Trophoblast cell (in vitro differentiated cells and primary cell): ENCODE measurements around the gene DEPDC5.

Experiments
- DNase-seq, 2 donors: peaks; one replicate each; pipeline ENCODE4 v3.0.0-alpha.2; 2016
- H2AFZ ChIP-seq: 2 replicates; pipeline ENCODE4 v1.6.1; 2013; ENCODE audit warnings: low read length, moderate library complexity, mild to moderate bottlenecking; ENCODE audit not compliant: insufficient read depth, poor library complexity
- H2AK5ac ChIP-seq: 2 replicates; pipeline ENCODE4 v1.6.1; 2013; ENCODE audit warnings: mild to moderate bottlenecking, low read length
- H2BK120ac ChIP-seq: 2 replicates; pipeline ENCODE4 v1.6.1; 2013; ENCODE audit warnings: low read length, mild to moderate bottlenecking, moderate library complexity; ENCODE audit not compliant: insufficient read depth, poor library complexity
- H2BK12ac ChIP-seq: 2 replicates; pipeline ENCODE4 v1.6.1; 2013; ENCODE audit warnings: mild to moderate bottlenecking, low read length, moderate library complexity
- H2BK5ac ChIP-seq: 2 replicates; pipeline ENCODE4 v1.6.1; 2013; ENCODE audit warnings: low read length, low read depth, moderate library complexity, mild to moderate bottlenecking; ENCODE audit not compliant: poor library complexity
- H3K14ac ChIP-seq: 2 replicates; pipeline ENCODE4 v1.6.1; 2013; ENCODE audit warnings: mild to moderate bottlenecking, low read length
- H3K18ac ChIP-seq: 2 replicates; pipeline ENCODE4 v1.6.1; 2013; ENCODE audit warnings: mild to moderate bottlenecking, low read length
- H3K23ac ChIP-seq: 2 replicates; pipeline ENCODE4 v1.6.1; 2013; ENCODE audit warnings: low read length
- H3K27ac ChIP-seq: 2 replicates; pipeline ENCODE4 v1.5.1; 2013; ENCODE audit warnings: low read depth, mild to moderate bottlenecking, inconsistent platforms, low read length, moderate library complexity
- H3K27me3 ChIP-seq: 2 replicates; pipeline ENCODE4 v1.6.1; 2013; ENCODE audit warnings: inconsistent platforms, mild to moderate bottlenecking, low read length, moderate library complexity; ENCODE audit not compliant: insufficient read depth
- H3K36me3 ChIP-seq, 2 experiments: 1 replicate in 1 of 2; 2 replicates in 1 of 2; pipeline ENCODE4 v1.6.1; 2013; ENCODE audit warnings: low read length in 2 of 2, mild to moderate bottlenecking in 2 of 2, moderate library complexity in 1 of 2; ENCODE audit not compliant: insufficient read depth in 2 of 2, control insufficient read depth in 1 of 2
- H3K4ac ChIP-seq: 2 replicates; pipeline ENCODE4 v1.6.1; 2013; ENCODE audit warnings: low read depth, mild to moderate bottlenecking, low read length, moderate library complexity
- H3K4me1 ChIP-seq, 2 experiments: 1 replicate in 1 of 2; 2 replicates in 1 of 2; pipeline ENCODE4 v1.6.1; 2013; ENCODE audit warnings: low read length in 2 of 2, mild to moderate bottlenecking in 2 of 2, moderate library complexity in 1 of 2; ENCODE audit not compliant: insufficient read depth in 2 of 2, control insufficient read depth in 1 of 2
- H3K4me2 ChIP-seq: 2 replicates; pipeline ENCODE4 v1.6.1; 2013; ENCODE audit warnings: inconsistent platforms, mild to moderate bottlenecking, low read length, moderate library complexity
- H3K4me3 ChIP-seq: 2 replicates; pipeline ENCODE4 v1.5.1; 2013; ENCODE audit warnings: mild to moderate bottlenecking, low read depth, low read length, inconsistent platforms
- H3K79me1 ChIP-seq: one replicate; pipeline ENCODE4 v1.6.1; 2013; ENCODE audit warnings: low read length
- H3K79me2 ChIP-seq: 2 replicates; pipeline ENCODE4 v1.6.1; 2013; ENCODE audit warnings: low read length, mild to moderate bottlenecking; ENCODE audit not compliant: control insufficient read depth, insufficient read depth, poor library complexity
- H3K9ac ChIP-seq: 2 replicates; pipeline ENCODE4 v1.6.1; 2013; ENCODE audit warnings: mild to moderate bottlenecking, low read length
- H3K9me3 ChIP-seq: 2 replicates; pipeline ENCODE4 v1.6.1; 2013; ENCODE audit warnings: low read depth, mild to moderate bottlenecking, control low read depth, inconsistent platforms, low read length; ENCODE audit not compliant: insufficient read depth
- H4K12ac ChIP-seq: 2 replicates; pipeline ENCODE4 v1.6.1; 2013; ENCODE audit warnings: low read depth, mild to moderate bottlenecking, low read length, moderate library complexity
- H4K8ac ChIP-seq: 2 replicates; pipeline ENCODE4 v1.6.1; 2013; ENCODE audit warnings: low read depth, mild to moderate bottlenecking, low read length, moderate library complexity
- H4K91ac ChIP-seq: one replicate; pipeline ENCODE4 v1.6.1; 2013; ENCODE audit warnings: low read depth, mild to moderate bottlenecking, low read length, moderate library complexity
- WGBS: extraction: QIAGEN DNeasy Blood & Tissue Kit; methylation state at CpG from one replicate; pipeline ENCODE4 v1.1.7; 2013; ENCODE audit warnings: missing lambda C conversion rate; ENCODE audit not compliant: insufficient read length, insufficient coverage; ENCODE audit errors: extremely low coverage; 5-methylcytosine and 5-hydroxymethylcytosine counted together

DEPDC5 gene

DNA sequence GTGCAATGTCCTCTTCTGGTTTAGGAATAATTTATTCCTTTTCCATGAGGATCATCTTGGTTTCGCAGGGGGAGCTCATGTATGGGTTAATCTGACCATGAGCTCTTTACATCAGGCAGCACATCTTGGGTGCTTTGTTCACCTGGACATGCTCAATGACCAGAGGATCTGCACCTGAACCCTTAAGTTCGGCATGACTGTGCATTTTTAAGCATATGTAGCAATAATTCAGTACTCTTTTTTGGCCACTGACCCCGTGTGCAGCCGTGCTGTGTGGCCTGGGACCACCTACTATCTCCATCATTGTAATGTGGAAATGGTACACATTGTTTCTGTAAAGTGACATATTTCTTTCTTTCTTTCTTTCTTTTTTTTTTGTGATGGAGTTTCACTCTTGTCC lies 62.9 kb downstream of the DEPDC5 start:
- Histone ChIP-seq H3K4ac (no peak overlapping the region), H2AFZ (no peak overlapping the region), H3K4me3 (no peak overlapping the region), H4K12ac (no peak overlapping the region), H3K9me3 (no peaks in the 10 kb centered on the region), H3K23ac (no peak overlapping the region), H4K8ac (no peak overlapping the region), H3K27ac (no peak overlapping the region), H2BK5ac (no peak overlapping the region), H2BK120ac (no peak overlapping the region), H3K36me3 (peaks cover 29 to 44% of the 10 kb centered on the region in 2 experiments), H4K91ac (no peak overlapping the region), H2BK12ac (no peak overlapping the region), H2AK5ac (no peak overlapping the region), H3K18ac (no peak overlapping the region), H3K9ac (no peak overlapping the region), H3K27me3 (no peaks in the 10 kb centered on the region), H3K4me1 (no peaks in the 10 kb centered on the region), H3K4me2 (no peak overlapping the region), H3K79me2 (no peaks in the 10 kb centered on the region), H3K79me1 (no peaks in the 10 kb centered on the region), H3K14ac (no peak overlapping the region)
- no CpG with 5 or more reads among the region's 4 CpGs for WGBS
- no peak for DNase-seq

DNA sequence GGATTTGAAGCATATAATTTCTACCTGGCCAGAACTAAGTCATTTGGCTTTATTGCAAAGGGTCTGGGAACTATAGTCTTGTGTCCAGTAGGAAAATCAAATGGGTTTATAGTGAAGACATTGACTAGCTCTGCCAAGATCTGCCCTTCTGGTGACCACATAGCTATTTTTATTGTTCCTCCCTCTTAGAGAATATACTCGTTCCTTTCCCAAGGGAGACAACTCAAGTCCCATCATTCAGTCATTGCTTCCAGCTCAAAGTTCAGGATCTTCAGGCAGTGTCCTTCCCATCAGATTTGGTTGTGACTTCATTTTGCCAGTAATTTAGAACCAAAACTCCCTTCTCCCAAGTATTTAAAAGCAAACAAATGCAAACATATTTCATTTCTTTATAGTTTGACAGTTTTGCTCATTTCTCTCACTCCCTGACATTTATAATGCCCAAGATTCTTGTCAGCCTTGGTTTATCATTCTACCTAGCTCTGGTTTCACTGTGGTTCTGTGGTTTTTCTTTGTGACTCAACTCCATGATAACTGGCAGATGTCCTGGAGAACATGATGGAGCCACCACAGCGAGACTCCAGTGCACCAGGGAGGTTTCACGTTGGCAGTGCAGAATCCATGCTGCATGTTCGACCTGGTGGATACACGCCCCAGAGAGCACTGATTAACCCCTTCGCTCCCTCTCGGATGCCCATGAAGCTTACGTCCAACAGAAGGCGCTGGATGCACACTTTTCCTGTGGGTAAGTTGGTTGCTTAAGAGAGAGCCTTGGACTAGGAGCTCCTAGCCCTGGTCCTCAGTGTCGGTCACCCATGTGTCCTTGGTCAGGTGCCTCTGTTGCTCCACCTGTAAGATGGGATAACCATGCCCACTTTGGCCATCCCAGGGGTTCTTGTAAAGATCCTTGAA lies 64.9 kb downstream of the DEPDC5 start:
- Histone ChIP-seq H2BK5ac (no peak overlapping the region), H3K4me2 (no peak overlapping the region), H3K27ac (no peak overlapping the region), H3K4me3 (no peak overlapping the region), H4K91ac (no peak overlapping the region), H2AFZ (no peak overlapping the region), H4K12ac (no peak overlapping the region), H3K18ac (no peak overlapping the region), H3K14ac (no peak overlapping the region), H3K79me2 (no peaks in the 10 kb centered on the region), H2BK120ac (no peak overlapping the region), H3K36me3 (peaks cover 36 to 56% of the 10 kb centered on the region in 2 experiments), H3K4me1 (no peaks in the 10 kb centered on the region), H3K79me1 (no peaks in the 10 kb centered on the region), H3K4ac (no peak overlapping the region), H3K27me3 (no peaks in the 10 kb centered on the region), H4K8ac (no peak overlapping the region), H3K9ac (no peak overlapping the region), H3K23ac (no peak overlapping the region), H2BK12ac (no peak overlapping the region), H3K9me3 (no peaks in the 10 kb centered on the region), H2AK5ac (no peak overlapping the region)
- DNase-seq: no peak
- WGBS: no CpG with 5 or more reads among the region's 10 CpGs

DNA sequence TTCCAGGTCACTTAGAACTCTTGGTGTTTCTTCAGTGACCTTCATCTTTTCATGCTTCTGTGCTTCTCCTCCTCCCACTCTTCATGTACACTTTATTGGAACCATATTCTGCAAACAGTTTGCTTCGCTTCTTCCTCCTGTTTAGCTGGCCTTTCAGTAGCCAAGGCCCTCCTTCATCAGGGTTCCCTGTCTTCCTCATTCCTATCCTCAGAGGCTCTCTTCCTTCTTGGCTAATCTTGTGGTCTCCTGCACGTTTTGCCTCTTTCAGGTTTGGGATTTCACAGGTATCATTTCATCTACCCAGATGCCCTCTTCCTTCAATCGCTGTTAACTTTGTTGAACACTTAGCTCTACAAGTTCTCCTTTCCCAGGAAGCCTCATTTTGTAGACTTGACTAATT lies 66.8 kb downstream of the DEPDC5 start:
- Histone ChIP-seq H3K9me3 (no peaks in the 10 kb centered on the region), H3K27me3 (no peaks in the 10 kb centered on the region)
- no CpG with 5 or more reads among the region's 3 CpGs for WGBS

DNA sequence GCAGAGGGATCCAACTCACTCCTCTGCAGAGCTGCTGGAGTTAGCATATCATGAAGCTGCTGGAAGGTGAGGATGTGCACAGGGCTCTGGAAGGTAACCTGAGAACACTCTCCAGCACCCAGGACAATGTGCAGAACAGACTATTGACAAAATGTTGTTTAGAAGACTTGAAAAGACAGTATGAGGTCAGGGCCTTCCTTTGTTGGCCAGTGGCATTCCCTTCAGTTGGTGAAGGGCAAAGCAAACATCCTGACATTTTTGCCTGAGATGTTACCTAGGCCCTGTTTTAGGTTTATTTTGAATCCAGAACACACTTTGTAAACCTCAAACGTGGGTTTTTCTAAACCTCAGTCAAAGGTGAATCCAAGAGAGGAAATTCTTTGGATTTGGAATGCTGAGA lies 67.8 kb downstream of the DEPDC5 start:
- Histone ChIP-seq H2BK12ac (no peak overlapping the region), H4K8ac (no peak overlapping the region), H2BK5ac (no peak overlapping the region), H4K91ac (no peak overlapping the region), H3K79me1 (no peaks in the 10 kb centered on the region), H3K4me3 (no peak overlapping the region), H3K18ac (no peak overlapping the region), H3K9me3 (no peaks in the 10 kb centered on the region), H3K4ac (no peak overlapping the region), H3K23ac (no peak overlapping the region), H3K79me2 (no peaks in the 10 kb centered on the region), H3K14ac (no peak overlapping the region), H3K36me3 (peaks cover 22 to 48% of the 10 kb centered on the region in 2 experiments), H3K27ac (no peak overlapping the region), H2AK5ac (no peak overlapping the region), H3K27me3 (no peaks in the 10 kb centered on the region), H3K4me2 (no peak overlapping the region), H2AFZ (no peak overlapping the region), H2BK120ac (no peak overlapping the region), H3K9ac (no peak overlapping the region), H3K4me1 (no peaks in the 10 kb centered on the region), H4K12ac (no peak overlapping the region)
- no CpG with 5 or more reads among the region's 1 CpG for WGBS
- DNase-seq: no peak

More for the DNA sequence above, 66.8 kb downstream of the DEPDC5 start:
- no peak overlapping the region for H3K4ac ChIP-seq
- no peak overlapping the region for H3K18ac ChIP-seq
- H4K8ac ChIP-seq: no peak overlapping the region
- no peak overlapping the region for H3K14ac ChIP-seq
- H3K4me2 ChIP-seq: no peak overlapping the region
- no peak overlapping the region for H3K27ac ChIP-seq
- H3K79me2 ChIP-seq: no peaks in the 10 kb centered on the region
- no peak overlapping the region for H4K12ac ChIP-seq
- no peak overlapping the region for H4K91ac ChIP-seq
- H2BK120ac ChIP-seq: no peak overlapping the region
- no peak overlapping the region for H2AFZ ChIP-seq
- H2AK5ac ChIP-seq: no peak overlapping the region
- no peak overlapping the region for H3K4me3 ChIP-seq
- no peak overlapping the region for H2BK12ac ChIP-seq
- H2BK5ac ChIP-seq: no peak overlapping the region
- H3K36me3 ChIP-seq: peaks cover 28 to 51% of the 10 kb centered on the region in 2 experiments
- H3K23ac ChIP-seq: no peak overlapping the region
- H3K79me1 ChIP-seq: no peaks in the 10 kb centered on the region
- H3K4me1 ChIP-seq: no peaks in the 10 kb centered on the region
- no peak overlapping the region for H3K9ac ChIP-seq
- DNase-seq: peak in 1 of 2 donors; percentile 67
